Lower leg skin (tissue), 3 donors: ENCODE results near the gene DPP6.

Experiments
- POLR2A ChIP-seq, 2 donors: fragments of 450-650 bp; IDR thresholded peaks; one replicate each; pipeline ENCODE4 v1.6.1; 2016 to 2017; ENCODE audit warnings: antibody characterized with exemption in 2 of 2, mild to moderate bottlenecking in 1 of 2, moderate library complexity in 1 of 2
- TF ChIP-seq, protein P1 (sequence below), 3 donors: fragments of 450-650 bp; IDR thresholded peaks; one replicate each; pipeline ENCODE4 v1.5.1; 2016; ENCODE audit warnings: antibody characterized with exemption in 3 of 3, mild to moderate bottlenecking in 3 of 3, moderate library complexity in 2 of 3

DNA sequence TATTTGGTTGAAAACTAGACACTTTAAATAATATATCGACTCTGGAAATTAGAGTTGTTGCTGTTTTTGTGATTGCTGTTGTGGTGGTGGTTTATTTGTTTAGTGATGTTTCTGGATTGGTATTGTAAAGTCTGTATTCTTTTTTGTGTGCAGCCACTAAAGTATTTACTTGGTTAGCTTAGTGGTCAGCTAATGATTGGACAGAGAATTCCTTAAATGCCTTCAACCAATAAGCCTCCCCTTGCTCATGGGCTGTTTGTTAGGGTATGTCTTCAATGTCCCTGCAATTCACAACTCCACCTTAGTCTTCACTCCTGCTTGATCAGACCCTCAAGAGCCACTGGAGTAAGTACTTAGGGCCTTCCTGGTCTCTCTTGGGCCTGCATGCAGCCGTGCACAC is 879.7 kb downstream of the DPP6 start:
- TF ChIP-seq, protein P1, sequence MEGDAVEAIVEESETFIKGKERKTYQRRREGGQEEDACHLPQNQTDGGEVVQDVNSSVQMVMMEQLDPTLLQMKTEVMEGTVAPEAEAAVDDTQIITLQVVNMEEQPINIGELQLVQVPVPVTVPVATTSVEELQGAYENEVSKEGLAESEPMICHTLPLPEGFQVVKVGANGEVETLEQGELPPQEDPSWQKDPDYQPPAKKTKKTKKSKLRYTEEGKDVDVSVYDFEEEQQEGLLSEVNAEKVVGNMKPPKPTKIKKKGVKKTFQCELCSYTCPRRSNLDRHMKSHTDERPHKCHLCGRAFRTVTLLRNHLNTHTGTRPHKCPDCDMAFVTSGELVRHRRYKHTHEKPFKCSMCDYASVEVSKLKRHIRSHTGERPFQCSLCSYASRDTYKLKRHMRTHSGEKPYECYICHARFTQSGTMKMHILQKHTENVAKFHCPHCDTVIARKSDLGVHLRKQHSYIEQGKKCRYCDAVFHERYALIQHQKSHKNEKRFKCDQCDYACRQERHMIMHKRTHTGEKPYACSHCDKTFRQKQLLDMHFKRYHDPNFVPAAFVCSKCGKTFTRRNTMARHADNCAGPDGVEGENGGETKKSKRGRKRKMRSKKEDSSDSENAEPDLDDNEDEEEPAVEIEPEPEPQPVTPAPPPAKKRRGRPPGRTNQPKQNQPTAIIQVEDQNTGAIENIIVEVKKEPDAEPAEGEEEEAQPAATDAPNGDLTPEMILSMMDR (IDR thresholded peaks at IDR 0.05): no peak
- TF ChIP-seq POLR2A (IDR thresholded peaks at IDR 0.05): no peak
